Right lobe of liver (tissue), 6 donors: Measurements from ENCODE around the gene PCYT1A. TPM values are rescaled to one million over a fixed set of nuclear protein-coding genes. Genes with fewer than 3 reads are reported as not detected.

Experiments used
- ATAC-seq, 4 donors: fragments of 200-7000 bp; cut with Tn5 transposase; one replicate each; pipeline ENCODE4 v1.9.1; 2020; ENCODE audit warnings: mild to moderate bottlenecking in 4 of 4, moderate library complexity in 4 of 4
- DNase-seq, 3 donors: peaks; one replicate each; pipeline ENCODE4 v3.0.0-alpha.2; 2020
- H3K27ac ChIP-seq, 3 donors: fragments of 200-600 bp; one replicate each; pipeline ENCODE4 v1.8.0; 2022
- H3K27me3 ChIP-seq, 2 donors: fragments of 200-600 bp; one replicate each; pipeline ENCODE4 v1.8.0; 2022
- H3K36me3 ChIP-seq, 4 donors: fragments of 200-600 bp; sonication (generic) in 1 of 4; one replicate each; pipeline versions ENCODE4 v1.5.1 to v1.8.0; 2017 to 2022; ENCODE audit warnings: control low read depth in 1 of 4
- H3K4me1 ChIP-seq, 4 donors: fragments of 200-600 bp; sonication (generic) in 1 of 4; one replicate each; pipeline versions ENCODE4 v1.5.1 to v1.8.0; 2017 to 2022; ENCODE audit warnings: control low read depth in 1 of 4
- H3K4me3 ChIP-seq, 3 donors: fragments of 200-600 bp; one replicate each; pipeline ENCODE4 v1.8.0; 2022
- H3K9me3 ChIP-seq, 4 donors: fragments of 200-600 bp; sonication (generic) in 1 of 4; one replicate each; pipeline versions ENCODE4 v1.5.1 to v1.8.0; 2017 to 2022; ENCODE audit warnings: control low read depth in 1 of 4
- CTCF ChIP-seq, 4 donors: fragments of 200-600 bp in 3 of 4; fragments of 450-650 bp in 1 of 4; IDR thresholded peaks; one replicate each; pipeline versions ENCODE4 v1.5.1 to v1.8.0; 2016 to 2022; ENCODE audit warnings: antibody characterized with exemption in 4 of 4, mild to moderate bottlenecking in 2 of 4
- POLR2A ChIP-seq: fragments of 450-650 bp; IDR thresholded peaks from one replicate; pipeline ENCODE4 v1.6.1; 2017; ENCODE audit warnings: antibody characterized with exemption, mild to moderate bottlenecking
- WGBS: methylation state at CpG from one replicate; pipeline ENCODE4 v1.1.6; 2018; ENCODE audit warnings: low coverage, low lambda C conversion rate; ENCODE audit not compliant: insufficient coverage; ENCODE audit errors: missing lambda C conversion rate; 5-methylcytosine and 5-hydroxymethylcytosine counted together
- intact Hi-C, 2 donors: fragments of 100-400 bp; cut with DNase I; formaldehyde crosslinking; loops; one replicate each; pipeline versions ENCODE4 v1.11.2 to v1.14.1; 2022
- total RNA-seq, 6 experiments: library from RNA; depleted of rRNA in 2 of 6; stranded (reverse); fragments of >200 nt in 2 of 6; fragmentation: NEBNext Ultra II Directional in 3 of 6; extraction: Animal tissue kit (Norgen Biotek cat#: 25700) in 3 of 6; gene quantifications; one replicate each; pipeline versions ENCODE4 v1.1.0 to v1.2.4, GENCODE V29; 2016 to 2023
- donor health status: DM: no; HTN: yes; CAD: no.
- donor health status: DM: no; HTN: no; CAD: no.
- donor health status: DM: no; HTN: no; CAD: no.
- donor health status: DM: no; HTN: yes; CAD: no.
- donor health status: DM: no; HTN: yes; CAD: no.

The PCYT1A gene
- total RNA-seq, 6 experiments from 2014 or later = 20.8 to 43.2 (median 28.8) TPM

- DNase-seq = no peak
- Histone ChIP-seq H3K9me3 (no peaks in the 10 kb centered on the region), H3K4me3 (no peak overlapping the region), H3K27ac (no peak overlapping the region), H3K4me1 (peaks cover 0 to 9% (median 0%) of the 10 kb centered on the region in 4 donors), H3K27me3 (no peaks in the 10 kb centered on the region), H3K36me3 (peaks cover 0 to 23% (median 3%) of the 10 kb centered on the region in 4 donors)
- no peak for ATAC-seq
- WGBS = 88% methylated on average over 4 of the region's 5 CpGs
- TF ChIP-seq POLR2A (no peak), CTCF (IDR thresholded peaks at IDR 0.05) (no peak)
- intact Hi-C loops = no loop called here
These were observed 17.0 kb downstream of the PCYT1A start for GRCh38 chr3:196270499-196270898.

GRCh38 chr3:196268284-196269163 lies 19.0 kb downstream of the PCYT1A start:
- H3K27ac ChIP-seq = no peak overlapping the region
- no peak for TF ChIP-seq POLR2A
- TF ChIP-seq CTCF (IDR thresholded peaks at IDR 0.05) = no peak
- peaks cover 0 to 26% (median 7%) of the 10 kb centered on the region in 4 donors for H3K36me3 ChIP-seq
- peaks cover 0 to 9% (median 0%) of the 10 kb centered on the region in 4 donors for H3K4me1 ChIP-seq
- DNase-seq (no peak), ATAC-seq (peak in 3 of 4 donors; percentile 34 to 71 (median 54))
- 68% methylated on average over 9 of the region's 9 CpGs for WGBS
- H3K9me3 ChIP-seq = no peaks in the 10 kb centered on the region
- H3K4me3 ChIP-seq = no peak overlapping the region
- intact Hi-C loops = no loop called here
- H3K27me3 ChIP-seq = no peaks in the 10 kb centered on the region

GRCh38 chr3:196263819-196264218 lies 23.7 kb downstream of the PCYT1A start:
- Histone ChIP-seq H3K27ac (no peak overlapping the region), H3K27me3 (no peaks in the 10 kb centered on the region), H3K9me3 (no peaks in the 10 kb centered on the region), H3K4me1 (peaks cover 0 to 1% (median 0%) of the 10 kb centered on the region in 4 donors), H3K4me3 (no peak overlapping the region), H3K36me3 (peaks cover 0 to 30% (median 5%) of the 10 kb centered on the region in 4 donors)
- DNase-seq = no peak
- WGBS = 100% methylated on average over 7 of the region's 7 CpGs
- intact Hi-C loops = no loop called here
- TF ChIP-seq CTCF (IDR thresholded peaks at IDR 0.05) (no peak), POLR2A (no peak)
- ATAC-seq = no peak

- DNase-seq (no peak), ATAC-seq (no peak)
- intact Hi-C loops = no loop called here
- 98% methylated on average over 4 of the region's 4 CpGs for WGBS
- Histone ChIP-seq H3K27ac (no peak overlapping the region), H3K4me1 (no peaks in the 10 kb centered on the region), H3K27me3 (no peaks in the 10 kb centered on the region), H3K36me3 (peaks cover 0 to 28% (median 5%) of the 10 kb centered on the region in 4 donors), H3K9me3 (no peaks in the 10 kb centered on the region), H3K4me3 (no peak overlapping the region)
- TF ChIP-seq POLR2A (no peak), CTCF (IDR thresholded peaks at IDR 0.05) (no peak)
These were observed 26.7 kb downstream of the PCYT1A start for GRCh38 chr3:196260784-196261183.
